ENCODE data around the gene ELAVL1.

GRCh38 chr19:7961920-7962626 is 43.4 kb downstream of the ELAVL1 start:
- TF ChIP-seq MXI1 (IDR thresholded peaks at IDR 0.05; ENCODE audit: low read depth, low read length) (no peak), FOXJ3 (CRISPR knock-in tag; IDR thresholded peaks at IDR 0.05) (no peak), CTCF (IDR thresholded peaks at IDR 0.05) (no peak)

Measured in SK-N-SH (cell line).